HepG2 (cell line): ENCODE measurements around the gene ADAM15. TPM values are rescaled to one million over a fixed set of nuclear protein-coding genes. Genes with fewer than 3 reads are reported as not detected.
A peak's percentile ranks its signal among the peaks of the same experiment; 100 is the strongest.

ENCODE experiments used
- BRF2 ChIP-seq: sonication (generic); formaldehyde crosslinking; IDR thresholded peaks from 2 replicates; pipeline ENCODE4 v1.8.1; 2022; ENCODE audit warnings: mild to moderate bottlenecking, missing genetic modification reagents
- MAFK ChIP-seq, 2 experiments: IDR thresholded peaks in 1 of 2; conservative IDR thresholded peaks in 1 of 2; 2 replicates each; pipeline ENCODE4 v1.6.1; 2011; ENCODE audit warnings: improper control_type of control experiment in 2 of 2, low read length in 2 of 2
- MIXL1 ChIP-seq: IDR thresholded peaks from 2 replicates; pipeline ENCODE4 v1.6.1; 2016
- MTERF4 ChIP-seq: sonication (generic); formaldehyde crosslinking; IDR thresholded peaks from 2 replicates; pipeline ENCODE4 v1.8.0; 2023; ENCODE audit warnings: mild to moderate bottlenecking, missing genetic modification reagents
- MYNN ChIP-seq: sonication (generic); formaldehyde crosslinking; IDR thresholded peaks from 2 replicates; pipeline ENCODE4 v1.4.0; 2020; ENCODE audit warnings: mild to moderate bottlenecking, low read depth, missing genetic modification reagents
- SATB2 ChIP-seq: sonication (generic); formaldehyde crosslinking; IDR thresholded peaks from 2 replicates; pipeline ENCODE4 v1.5.0; 2020; ENCODE audit warnings: missing genetic modification reagents
- SOX6 ChIP-seq, 2 experiments: fragments of 450-650 bp in 1 of 2; sonication (generic) in 1 of 2; formaldehyde crosslinking in 1 of 2; IDR thresholded peaks; 2 replicates each; pipeline versions ENCODE4 v1.4.0 to v1.6.1; 2017 to 2020; ENCODE audit warnings: antibody characterized with exemption in 1 of 2, mild to moderate bottlenecking in 1 of 2, missing genetic modification reagents in 1 of 2
- TOE1 ChIP-seq: sonication (generic); formaldehyde crosslinking; IDR thresholded peaks from 2 replicates; pipeline ENCODE4 v1.4.0; 2020; ENCODE audit warnings: mild to moderate bottlenecking, missing genetic modification reagents
- TP53 ChIP-seq: sonication (generic); formaldehyde crosslinking; conservative IDR thresholded peaks from 2 replicates; pipeline ENCODE4 v1.4.0; 2020; ENCODE audit warnings: missing genetic modification reagents
- ZNF275 ChIP-seq: sonication (generic); formaldehyde crosslinking; IDR thresholded peaks from 2 replicates; pipeline ENCODE4 v1.8.0; 2022; ENCODE audit warnings: missing genetic modification reagents, mild to moderate bottlenecking, inconsistent platforms, borderline replicate concordance
- ZNF670 ChIP-seq: sonication (generic); formaldehyde crosslinking; IDR thresholded peaks from 2 replicates; pipeline ENCODE4 v1.8.0; 2022; ENCODE audit warnings: mild to moderate bottlenecking, missing genetic modification reagents, borderline replicate concordance
- ZNF790 ChIP-seq: sonication (generic); formaldehyde crosslinking; IDR thresholded peaks from 2 replicates; pipeline ENCODE4 v1.8.0; 2022; ENCODE audit warnings: missing genetic modification reagents, mild to moderate bottlenecking, borderline replicate concordance
- ZNF792 ChIP-seq: IDR thresholded peaks from 2 replicates; pipeline ENCODE4 v1.6.1; 2016
- polyA plus RNA-seq, 8 experiments: library from polyadenylated mRNA; depleted of rRNA in 3 of 8; stranded (reverse) in 7 of 8; unstranded in 1 of 8; fragments of >200 nt; fragmentation: Illumina TruSeq in 4 of 8; extraction: Trizol in 4 of 8; gene quantifications; 2 replicates each; pipeline versions ENCODE4 v1.2.1 to v1.2.3, GENCODE V29; 2011 to 2016; ENCODE audit warnings: low read depth in 4 of 8, missing spikeins in 1 of 8, mixed read lengths in 1 of 8; ENCODE audit not compliant: insufficient read depth in 1 of 8
- total RNA-seq, 5 experiments: library from RNA; depleted of rRNA; stranded (reverse); fragments of >200 nt; fragmentation: Illumina TruSeq; extraction: Trizol; gene quantifications; 2 replicates each; pipeline ENCODE4 v1.2.3, GENCODE V29; 2016; ENCODE audit warnings: low read depth in 1 of 5
- TF ChIP-seq, protein P1 (sequence below): sonication (generic); formaldehyde crosslinking; IDR thresholded peaks from 2 replicates; pipeline ENCODE4 v1.4.0; 2020; ENCODE audit warnings: missing genetic modification reagents, borderline replicate concordance
- TF ChIP-seq, protein P2 (sequence below): sonication (generic); formaldehyde crosslinking; IDR thresholded peaks from 2 replicates; pipeline ENCODE4 v1.8.0; 2022; ENCODE audit warnings: mild to moderate bottlenecking, missing genetic modification reagents, moderate library complexity
- TF ChIP-seq, protein P3 (sequence below): sonication (generic); formaldehyde crosslinking; IDR thresholded peaks from 2 replicates; pipeline ENCODE4 v1.8.1; 2023; ENCODE audit warnings: mild to moderate bottlenecking, moderate library complexity, missing genetic modification reagents

Gene ADAM15
- total and polyA plus RNA-seq, 2 of the 13 experiments (the other 11 are each of a cell fraction or from before 2014, with no cell fraction given): 17.9 to 25.6 TPM

DNA sequence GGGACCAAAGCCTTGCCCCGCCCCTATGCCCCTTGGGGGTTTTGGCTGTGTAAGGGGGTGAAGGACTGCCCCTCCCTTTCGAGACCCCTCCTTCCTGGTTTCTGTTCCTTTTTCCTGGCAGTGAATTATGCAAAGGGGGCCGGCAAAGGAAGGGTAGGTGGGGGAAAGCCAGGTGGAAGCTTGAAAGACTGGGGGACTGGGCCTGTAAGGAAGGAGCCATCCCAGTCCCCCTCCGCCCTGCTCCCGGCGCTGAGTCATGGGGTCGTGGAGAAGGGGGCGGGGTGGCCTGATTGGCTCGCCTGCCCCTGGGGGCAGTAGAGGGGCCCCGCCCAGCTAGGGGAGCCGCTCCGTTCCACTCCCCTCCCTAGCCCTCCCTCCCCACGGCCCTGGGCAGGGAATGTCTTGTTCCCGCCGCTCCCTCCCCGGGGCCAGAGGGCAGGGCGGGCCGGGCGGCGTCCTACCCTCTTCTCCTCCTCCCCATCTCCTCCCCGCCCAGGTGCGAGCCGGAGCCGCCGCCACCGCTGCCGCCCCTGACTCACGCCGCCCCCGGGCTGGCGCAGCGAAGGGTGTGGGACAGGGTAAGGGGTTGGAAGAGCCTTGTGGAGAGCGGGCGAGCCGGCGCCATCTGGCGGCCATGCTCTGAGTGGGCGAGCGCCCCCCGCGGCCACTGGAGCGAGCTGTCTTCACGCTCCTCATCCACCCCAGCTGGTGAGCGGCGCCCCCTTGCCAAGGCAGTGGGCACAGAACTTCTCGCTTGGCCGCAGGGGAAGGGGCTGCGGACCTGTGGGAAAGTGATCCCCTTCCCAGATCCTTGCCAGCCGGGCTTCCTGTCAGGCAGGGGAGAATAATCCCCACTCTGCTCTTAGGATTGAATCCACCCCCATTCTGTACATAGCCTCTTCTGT lies 33.8 kb upstream of the ADAM15 start (continued):
- TF ChIP-seq, protein P1, sequence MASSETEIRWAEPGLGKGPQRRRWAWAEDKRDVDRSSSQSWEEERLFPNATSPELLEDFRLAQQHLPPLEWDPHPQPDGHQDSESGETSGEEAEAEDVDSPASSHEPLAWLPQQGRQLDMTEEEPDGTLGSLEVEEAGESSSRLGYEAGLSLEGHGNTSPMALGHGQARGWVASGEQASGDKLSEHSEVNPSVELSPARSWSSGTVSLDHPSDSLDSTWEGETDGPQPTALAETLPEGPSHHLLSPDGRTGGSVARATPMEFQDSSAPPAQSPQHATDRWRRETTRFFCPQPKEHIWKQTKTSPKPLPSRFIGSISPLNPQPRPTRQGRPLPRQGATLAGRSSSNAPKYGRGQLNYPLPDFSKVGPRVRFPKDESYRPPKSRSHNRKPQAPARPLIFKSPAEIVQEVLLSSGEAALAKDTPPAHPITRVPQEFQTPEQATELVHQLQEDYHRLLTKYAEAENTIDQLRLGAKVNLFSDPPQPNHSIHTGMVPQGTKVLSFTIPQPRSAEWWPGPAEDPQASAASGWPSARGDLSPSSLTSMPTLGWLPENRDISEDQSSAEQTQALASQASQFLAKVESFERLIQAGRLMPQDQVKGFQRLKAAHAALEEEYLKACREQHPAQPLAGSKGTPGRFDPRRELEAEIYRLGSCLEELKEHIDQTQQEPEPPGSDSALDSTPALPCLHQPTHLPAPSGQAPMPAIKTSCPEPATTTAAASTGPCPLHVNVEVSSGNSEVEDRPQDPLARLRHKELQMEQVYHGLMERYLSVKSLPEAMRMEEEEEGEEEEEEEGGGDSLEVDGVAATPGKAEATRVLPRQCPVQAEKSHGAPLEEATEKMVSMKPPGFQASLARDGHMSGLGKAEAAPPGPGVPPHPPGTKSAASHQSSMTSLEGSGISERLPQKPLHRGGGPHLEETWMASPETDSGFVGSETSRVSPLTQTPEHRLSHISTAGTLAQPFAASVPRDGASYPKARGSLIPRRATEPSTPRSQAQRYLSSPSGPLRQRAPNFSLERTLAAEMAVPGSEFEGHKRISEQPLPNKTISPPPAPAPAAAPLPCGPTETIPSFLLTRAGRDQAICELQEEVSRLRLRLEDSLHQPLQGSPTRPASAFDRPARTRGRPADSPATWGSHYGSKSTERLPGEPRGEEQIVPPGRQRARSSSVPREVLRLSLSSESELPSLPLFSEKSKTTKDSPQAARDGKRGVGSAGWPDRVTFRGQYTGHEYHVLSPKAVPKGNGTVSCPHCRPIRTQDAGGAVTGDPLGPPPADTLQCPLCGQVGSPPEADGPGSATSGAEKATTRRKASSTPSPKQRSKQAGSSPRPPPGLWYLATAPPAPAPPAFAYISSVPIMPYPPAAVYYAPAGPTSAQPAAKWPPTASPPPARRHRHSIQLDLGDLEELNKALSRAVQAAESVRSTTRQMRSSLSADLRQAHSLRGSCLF (CRISPR knock-in tag): no peak
- TF ChIP-seq ZNF275 (CRISPR knock-in tag) (peak; percentile 88; the same call in 1 of the 2 replicates), ZNF670 (CRISPR knock-in tag) (0 out of 2 replicates have a peak, but pooled peaks have one; percentile 52), TOE1 (CRISPR knock-in tag) (0 out of 2 replicates have a peak, but pooled peaks have one; percentile 38), SATB2 (CRISPR knock-in tag) (no peak), ZNF790 (CRISPR knock-in tag) (no peak), SOX6 (IDR thresholded peaks at IDR 0.05) (no peak), SOX6 (CRISPR knock-in tag; IDR thresholded peaks at IDR 0.05) (peak; percentile 84), MAFK (conservative IDR thresholded peaks at IDR 0.05 in 1 of 2, IDR thresholded peaks at IDR 0.05 in 1 of 2; ENCODE audit: low read length in 2 of 2) (no peak), MTERF4 (CRISPR knock-in tag) (peak; percentile 60; the same call in 1 of the 2 replicates), MIXL1 (CRISPR knock-in tag) (peak; percentile 71; the same call in 1 of the 2 replicates), MYNN (CRISPR knock-in tag) (no peak), ZNF792 (CRISPR knock-in tag) (peak; percentile 60; the same call in 1 of the 2 replicates), TP53 (CRISPR knock-in tag) (peak; percentile 73; the same call in 1 of the 2 replicates), BRF2 (CRISPR knock-in tag) (0 out of 2 replicates have a peak, but pooled peaks have one; percentile 38)
- TF ChIP-seq, protein P2, sequence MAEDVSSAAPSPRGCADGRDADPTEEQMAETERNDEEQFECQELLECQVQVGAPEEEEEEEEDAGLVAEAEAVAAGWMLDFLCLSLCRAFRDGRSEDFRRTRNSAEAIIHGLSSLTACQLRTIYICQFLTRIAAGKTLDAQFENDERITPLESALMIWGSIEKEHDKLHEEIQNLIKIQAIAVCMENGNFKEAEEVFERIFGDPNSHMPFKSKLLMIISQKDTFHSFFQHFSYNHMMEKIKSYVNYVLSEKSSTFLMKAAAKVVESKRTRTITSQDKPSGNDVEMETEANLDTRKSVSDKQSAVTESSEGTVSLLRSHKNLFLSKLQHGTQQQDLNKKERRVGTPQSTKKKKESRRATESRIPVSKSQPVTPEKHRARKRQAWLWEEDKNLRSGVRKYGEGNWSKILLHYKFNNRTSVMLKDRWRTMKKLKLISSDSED (CRISPR knock-in tag): no peak
- TF ChIP-seq, protein P3, sequence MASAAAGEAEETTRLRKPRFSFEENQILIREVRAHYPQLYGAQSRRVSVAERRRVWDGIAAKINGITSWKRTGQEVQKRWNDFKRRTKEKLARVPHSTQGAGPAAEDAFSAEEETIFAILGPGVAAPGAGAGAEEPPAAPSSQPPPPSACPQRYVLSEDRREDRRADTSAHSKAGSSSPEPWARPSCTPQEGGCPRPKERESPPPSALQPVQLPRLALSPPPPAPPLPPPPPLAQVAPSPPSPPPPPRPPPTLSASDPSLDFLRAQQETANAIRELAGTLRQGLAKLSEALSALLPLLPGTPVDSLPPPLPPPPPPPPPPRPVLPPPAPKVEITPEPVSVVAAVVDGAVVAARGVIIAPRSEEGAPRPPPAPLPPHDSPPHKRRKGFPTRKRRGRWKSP (CRISPR knock-in tag): peak; percentile 85
